ENCODE results near the gene SPP2.

Gene SPP2

GRCh38 chr2:234092344-234092743 lies 41.8 kb downstream of the SPP2 start:
- DNase-seq (ENCODE audit: low read depth), result no peak

DNA sequence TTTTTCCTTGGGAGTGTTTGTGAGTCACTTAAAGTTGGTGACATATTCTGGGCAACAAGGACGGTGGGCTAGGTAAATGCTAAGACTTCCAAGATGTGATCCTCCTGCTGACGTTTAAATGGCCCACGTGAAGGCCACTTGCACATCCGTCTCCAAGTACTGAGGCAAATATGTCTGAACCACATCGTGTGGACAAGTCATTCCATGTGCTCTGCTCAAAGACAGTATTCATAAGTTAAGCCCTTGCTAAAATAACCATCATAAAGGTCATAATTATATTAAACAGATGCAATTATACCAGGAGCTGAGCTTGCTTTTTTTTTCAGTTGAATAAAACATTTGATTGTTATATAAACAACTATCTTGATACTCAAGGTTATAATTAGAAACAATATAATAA lies 44.8 kb downstream of the SPP2 start:
- no peak for DNase-seq (ENCODE audit: low read depth)

GRCh38 chr2:234096164-234096563 lies 45.7 kb downstream of the SPP2 start:
- DNase-seq (ENCODE audit: low read depth), result no peak

- no peak for DNase-seq (ENCODE audit: low read depth)
Observed at GRCh38 chr2:234098681-234099080, 48.2 kb downstream of the SPP2 start.

DNA sequence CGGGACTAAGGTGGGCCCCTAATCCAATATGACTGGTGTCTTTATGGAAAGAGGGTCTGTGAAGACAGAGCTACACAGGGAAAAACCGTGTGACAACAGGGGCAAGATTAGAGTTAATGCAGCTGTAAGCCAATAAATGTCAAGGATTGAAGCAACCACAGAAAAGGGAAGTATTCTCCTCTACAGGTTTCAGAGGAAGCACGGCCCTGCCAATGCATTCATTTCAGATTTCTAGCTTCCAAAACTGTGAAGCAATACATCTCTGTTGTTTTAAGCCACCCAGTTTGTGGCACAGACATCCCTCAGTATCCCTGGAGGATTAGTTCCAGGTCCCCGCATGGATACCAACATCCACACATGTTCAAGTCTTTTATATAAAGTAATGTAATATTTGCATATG lies 48.8 kb downstream of the SPP2 start:
- DNase-seq (ENCODE audit: low read depth), result no peak

DNA sequence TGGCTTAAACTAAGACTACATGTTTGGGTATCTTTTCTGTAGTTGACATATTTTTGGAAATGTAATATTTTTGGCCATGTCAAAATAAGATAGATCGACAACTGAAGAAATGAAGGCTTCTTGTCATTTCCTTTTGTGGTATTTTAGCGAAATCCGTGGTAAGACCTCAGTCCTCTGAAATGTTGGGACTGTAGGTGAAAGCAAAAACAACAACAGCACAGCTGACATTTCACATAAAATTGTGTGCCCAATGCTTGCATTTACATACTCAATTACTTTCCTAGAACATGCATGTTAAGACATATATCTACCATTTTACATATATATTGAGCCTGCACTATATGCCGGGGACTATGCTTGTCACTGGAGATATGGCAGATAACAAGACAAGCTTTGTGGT lies 50.2 kb downstream of the SPP2 start:
- DNase-seq (ENCODE audit: low read depth), result no peak

DNA sequence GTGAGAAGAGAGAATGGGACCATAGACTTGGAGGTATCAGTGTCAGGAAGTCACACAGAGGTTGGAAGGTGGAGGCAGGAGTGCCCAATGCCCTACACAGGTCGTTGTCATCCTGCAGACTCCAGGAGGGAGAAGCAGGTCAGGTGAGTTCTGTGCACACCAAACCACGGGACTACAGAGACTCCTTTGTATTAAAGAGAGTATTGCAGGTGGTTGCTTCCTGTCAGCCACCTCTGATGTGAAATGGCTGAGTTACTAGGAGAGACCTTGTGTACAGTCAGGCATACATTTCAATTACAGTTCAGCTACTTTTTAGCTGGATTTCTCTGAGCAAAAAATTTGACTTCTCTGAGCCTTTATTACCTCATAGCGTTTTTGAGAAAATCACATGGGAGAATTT lies 51.6 kb downstream of the SPP2 start:
- DNase-seq (ENCODE audit: low read depth), result no peak

DNA sequence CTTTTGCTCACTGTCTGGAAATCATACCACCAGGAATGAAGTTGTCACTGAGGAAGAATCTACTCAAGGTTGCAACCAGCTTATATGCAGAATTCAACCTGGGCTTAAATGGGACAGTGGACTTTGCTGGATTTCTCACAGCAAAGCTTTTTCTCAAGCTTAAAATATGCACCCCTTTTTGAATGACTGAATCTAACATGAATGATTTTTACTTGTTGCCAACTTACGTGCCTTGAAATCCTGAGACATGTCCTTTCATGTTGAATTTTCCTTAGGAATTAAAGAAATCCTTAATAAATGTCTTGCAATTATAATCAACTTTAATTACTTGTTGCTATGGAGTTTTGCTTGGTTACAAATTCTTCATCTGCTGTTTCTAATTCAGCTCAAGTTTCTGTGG lies 57.4 kb downstream of the SPP2 start:
- DNase-seq (ENCODE audit: low read depth), result no peak

GRCh38 chr2:234109321-234109720 lies 58.8 kb downstream of the SPP2 start:
- DNase-seq (ENCODE audit: low read depth), result no peak

DNA sequence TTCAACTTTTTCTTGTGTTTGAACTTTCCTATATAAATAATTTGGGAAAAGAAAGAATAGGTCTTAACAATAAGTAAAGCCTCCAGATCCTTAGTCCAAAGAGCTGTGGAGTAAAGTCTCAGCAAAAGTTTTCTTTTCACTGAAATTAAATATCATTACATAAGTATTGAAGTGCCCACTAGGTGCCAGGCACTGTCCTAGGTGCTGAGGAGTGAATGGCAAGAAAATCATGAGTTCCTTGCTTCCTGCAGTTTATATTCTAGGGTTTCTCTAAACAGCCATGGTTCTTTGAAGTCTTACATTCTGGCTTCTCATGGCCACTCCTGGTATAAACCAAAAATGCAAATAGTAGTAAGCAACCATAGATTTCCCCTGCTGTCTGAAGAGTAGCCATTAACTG lies 59.7 kb downstream of the SPP2 start:
- DNase-seq (ENCODE audit: low read depth), result no peak

GRCh38 chr2:234111523-234111922 lies 61.0 kb downstream of the SPP2 start:
- peak; percentile 6 for DNase-seq (ENCODE audit: low read depth)

- no peak for DNase-seq (ENCODE audit: low read depth)
Observed at GRCh38 chr2:234116010-234116409, 65.5 kb downstream of the SPP2 start.

GRCh38 chr2:234121999-234122398 lies 71.5 kb downstream of the SPP2 start:
- DNase-seq (ENCODE audit: low read depth), result no peak

- DNase-seq (ENCODE audit: low read depth), result no peak
Observed at GRCh38 chr2:234125451-234126145, 75.1 kb downstream of the SPP2 start.

DNA sequence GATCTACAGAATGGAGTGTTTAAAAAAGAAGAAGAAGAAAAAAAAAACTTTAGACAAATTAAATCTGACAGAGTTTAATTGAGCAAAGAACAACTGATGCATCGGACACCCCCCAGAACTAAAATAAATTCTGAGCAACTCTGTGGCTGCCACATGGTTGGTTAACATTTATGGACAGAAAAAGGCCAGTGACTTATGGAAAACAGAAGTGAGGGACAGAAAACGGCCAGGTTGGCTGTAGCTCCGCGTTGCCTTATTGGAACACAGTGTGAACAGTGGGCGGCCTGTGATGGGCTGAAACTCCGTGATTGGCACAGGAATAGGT lies 75.6 kb downstream of the SPP2 start:
- DNase-seq (ENCODE audit: low read depth), result no peak

All from iris pigment epithelial cell (primary cell).